G401.6 (cell line): ENCODE data around the gene KIF5B.
"Not testable (repeated sequence)": the region's sequence is repeated elsewhere in the genome, so short reads cannot be mapped to it uniquely, and the experiment has no call there.

ENCODE experiments used
- FAIRE-seq: peaks from 2 replicates; lab custom pipeline; 2012; peaks lifted over from hg19 to GRCh38; lab: Jason Lieb, UNC

Gene KIF5B

GRCh38 chr10:32056136-32057035 lies at the start of gene KIF5B:
KIF5B (minus strand) TSS chr10:32056425; CDS start chr10:32055973, 452 bp downstream.
- no peak for FAIRE-seq

- FAIRE-seq: no peak
Measured at GRCh38 chr10:32105782-32106382, 49.7 kb upstream of the KIF5B start.

GRCh38 chr10:32104622-32105509 lies 48.6 kb upstream of the KIF5B start:
- no peak for FAIRE-seq

GRCh38 chr10:32104181-32104580 lies 48.0 kb upstream of the KIF5B start:
- FAIRE-seq: no peak

GRCh38 chr10:32103721-32104120 lies 47.5 kb upstream of the KIF5B start:
- FAIRE-seq: no peak

GRCh38 chr10:32098566-32099259 lies 42.5 kb upstream of the KIF5B start:
- not testable (repeated sequence) for FAIRE-seq

GRCh38 chr10:32095116-32095733 lies 39.0 kb upstream of the KIF5B start:
- no peak for FAIRE-seq

GRCh38 chr10:32093650-32094049 lies 37.4 kb upstream of the KIF5B start:
- FAIRE-seq: no peak

GRCh38 chr10:32091046-32091445 lies 34.8 kb upstream of the KIF5B start:
- no peak for FAIRE-seq

- no peak for FAIRE-seq
Measured at GRCh38 chr10:32084185-32084851, 28.1 kb upstream of the KIF5B start.

- FAIRE-seq: no peak
Measured at GRCh38 chr10:32077896-32078485, 21.8 kb upstream of the KIF5B start.

- FAIRE-seq: no peak
Measured at GRCh38 chr10:32073659-32074058, 17.4 kb upstream of the KIF5B start.

- FAIRE-seq: no peak
Measured at GRCh38 chr10:32073128-32073527, 16.9 kb upstream of the KIF5B start.

GRCh38 chr10:32072025-32072800 lies 16.0 kb upstream of the KIF5B start:
- FAIRE-seq: no peak

- FAIRE-seq: no peak
Measured at GRCh38 chr10:32070645-32071044, 14.4 kb upstream of the KIF5B start.

- FAIRE-seq: no peak
Measured at GRCh38 chr10:32068569-32068968, 12.3 kb upstream of the KIF5B start.

GRCh38 chr10:32067931-32068330 lies 11.7 kb upstream of the KIF5B start:
- FAIRE-seq: not testable (repeated sequence)

- no peak for FAIRE-seq
Measured at GRCh38 chr10:32065856-32066255, 9.6 kb upstream of the KIF5B start.

GRCh38 chr10:32061440-32061839 lies 5.2 kb upstream of the KIF5B start:
- FAIRE-seq: no peak

- no peak for FAIRE-seq
Measured at GRCh38 chr10:32060347-32060746, 4.1 kb upstream of the KIF5B start.
